ENCODE measurements around the gene ETV2. TPM values are rescaled to one million over a fixed set of nuclear protein-coding genes. Genes with fewer than 3 reads are reported as not detected.
"Not testable (repeated sequence)": the region's sequence is repeated elsewhere in the genome, so short reads cannot be mapped to it uniquely, and the experiment has no call there.

Gene ETV2
- total RNA-seq, 6 experiments from 2014 or later: 0.38 to 1.2 (median 0.57) TPM; not detected in 2

- DNase-seq: peak; percentile 91 to 96 (median 94)
- intact Hi-C loops (cut with DNase I): no loop called here
- no peaks in the 10 kb centered on the region for H3K9me3 ChIP-seq
- H3K27me3 ChIP-seq: no peaks in the 10 kb centered on the region
- WGBS (ENCODE audit: insufficient coverage, low coverage, low lambda C conversion rate, missing lambda C conversion rate): under 1% methylated on average over 39 of the region's 46 CpGs
- peaks cover 0 to 8% (median 0%) of the 10 kb centered on the region in 4 donors for H3K4me1 ChIP-seq
- peaks cover 0 to 24% (median 0%) of the 10 kb centered on the region in 4 donors for H3K36me3 ChIP-seq
- TF ChIP-seq CTCF (IDR thresholded peaks at IDR 0.05) (no peak), POLR2A (IDR thresholded peaks at IDR 0.05) (peak; percentile 82)
- peak within 1 kb of the TSS; percentile 72 to 89 (median 74) for H3K4me3 ChIP-seq
- peak within 1 kb of the TSS; percentile 41 to 76 (median 65) for H3K27ac ChIP-seq
- peak; percentile 69 to 79 (median 77) for ATAC-seq
Observed at GRCh38 chr19:35648017-35648961, 6.7 kb downstream of the ETV2 start, which contains the start of gene COX6B1. Gene COX6B1 (plus strand): TSS chr19:35648323. CDS start chr19:35651244, 2,921 bp downstream.

- Histone ChIP-seq H3K4me3 (no peak overlapping the region), H3K9me3 (no peaks in the 10 kb centered on the region), H3K27me3 (no peaks in the 10 kb centered on the region), H3K4me1 (peaks cover 0 to 8% (median 0%) of the 10 kb centered on the region in 4 donors), H3K36me3 (peaks cover 0 to 43% (median 7%) of the 10 kb centered on the region in 4 donors), H3K27ac (no peak overlapping the region)
- no peak for ATAC-seq
- 76% methylated on average over 8 of the region's 9 CpGs for WGBS (ENCODE audit: insufficient coverage, low coverage, low lambda C conversion rate, missing lambda C conversion rate)
- TF ChIP-seq CTCF (IDR thresholded peaks at IDR 0.05) (no peak), POLR2A (IDR thresholded peaks at IDR 0.05) (no peak)
- no peak for DNase-seq
- intact Hi-C loops (cut with DNase I): no loop called here
Observed at GRCh38 chr19:35650581-35650980, 9.0 kb downstream of the ETV2 start.

GRCh38 chr19:35654828-35655227 is 13.3 kb downstream of the ETV2 start:
- H3K27ac ChIP-seq; H3K27me3 ChIP-seq; H3K9me3 ChIP-seq; H3K4me1 ChIP-seq; H3K4me3 ChIP-seq; DNase-seq; intact Hi-C loops (cut with DNase I): not testable (repeated sequence)
- ATAC-seq: peak in 1 of 4 donors; percentile 33
- WGBS (ENCODE audit: insufficient coverage, low coverage, low lambda C conversion rate, missing lambda C conversion rate): 93% methylated on average over 5 of the region's 6 CpGs
- peaks cover 10 to 82% (median 25%) of the 10 kb centered on the region in 4 donors for H3K36me3 ChIP-seq

- TF ChIP-seq CTCF (IDR thresholded peaks at IDR 0.05) (no peak), POLR2A (IDR thresholded peaks at IDR 0.05) (no peak)
- Histone ChIP-seq H3K27me3 (no peaks in the 10 kb centered on the region), H3K27ac (no peak overlapping the region), H3K4me1 (peaks cover 0 to 7% (median 1%) of the 10 kb centered on the region in 4 donors), H3K36me3 (peaks cover 10 to 82% (median 25%) of the 10 kb centered on the region in 4 donors), H3K4me3 (no peak overlapping the region), H3K9me3 (no peaks in the 10 kb centered on the region)
- WGBS (ENCODE audit: insufficient coverage, low coverage, low lambda C conversion rate, missing lambda C conversion rate): 92% methylated on average over 4 of the region's 4 CpGs
- intact Hi-C loops (cut with DNase I): no loop called here
- ATAC-seq (no peak), DNase-seq (no peak)
Observed at GRCh38 chr19:35655600-35655999, 14.1 kb downstream of the ETV2 start.

GRCh38 chr19:35656700-35657099 is 15.2 kb downstream of the ETV2 start:
- intact Hi-C loops (cut with DNase I): no loop called here
- 93% methylated on average over 5 of the region's 6 CpGs for WGBS (ENCODE audit: insufficient coverage, low coverage, low lambda C conversion rate, missing lambda C conversion rate)
- no peak overlapping the region for H3K27ac ChIP-seq
- H3K4me3 ChIP-seq: no peak overlapping the region
- peaks cover 0 to 11% (median 5%) of the 10 kb centered on the region in 4 donors for H3K4me1 ChIP-seq
- no peaks in the 10 kb centered on the region for H3K27me3 ChIP-seq
- H3K36me3 ChIP-seq: peaks cover 10 to 72% (median 25%) of the 10 kb centered on the region in 4 donors
- no peak for TF ChIP-seq POLR2A (IDR thresholded peaks at IDR 0.05)
- TF ChIP-seq CTCF (IDR thresholded peaks at IDR 0.05): no peak
- DNase-seq (no peak), ATAC-seq (no peak)
- H3K9me3 ChIP-seq: no peaks in the 10 kb centered on the region

Data from right lobe of liver (tissue), 6 donors.